HG02759 (cell line): Measurements from ENCODE around the gene CPO.

Source experiments
- ATAC-seq: cut with Tn5 transposase; IDR thresholded peaks from one replicate; pipeline ENCODE4 v1.9.1; 2021; ENCODE audit warnings: mild to moderate bottlenecking, moderate library complexity; ENCODE audit not compliant: unreplicated experiment

The CPO gene

GRCh38 chr2:207012461-207012860 lies 73.1 kb downstream of the CPO start:
- no peak for ATAC-seq

- ATAC-seq: no peak
Observed at GRCh38 chr2:207014424-207014823, 75.1 kb downstream of the CPO start.

GRCh38 chr2:207015901-207016300 lies 76.6 kb downstream of the CPO start:
- no peak for ATAC-seq
